ENCODE data around the gene ATP6V1G1. TPM values are rescaled to one million over a fixed set of nuclear protein-coding genes. Genes with fewer than 3 reads are reported as not detected.
"Not testable (repeated sequence)": the region's sequence is repeated elsewhere in the genome, so short reads cannot be mapped to it uniquely, and the experiment has no call there.

ATP6V1G1 gene
- total RNA-seq, 2 experiments from 2014 or later = 99.0 to 117 TPM

GRCh38 chr9:114574438-114574837 lies 13.1 kb upstream of the ATP6V1G1 start:
- ChIA-PET POLR2A (interaction anchor here (0.6 to 1.2 kb wide), 7 partner anchors 9 to 67 kb away, joined by 3 to 5 read pairs (median 4); partner anchors contain the start of gene ATP6V1G1), CTCF (ENCODE audit: unreplicated experiment) (interaction anchor here (1.0 kb wide), 1 partner anchor 36 kb away, joined by 3 read pairs; no protein-coding TSS in a partner anchor)
- Histone ChIP-seq H3K9me3 (ENCODE audit: low read length) (no peaks in the 10 kb centered on the region), H3K4me2 (ENCODE audit: low read length) (peak overlapping the region; percentile 44), H3K36me3 (ENCODE audit: insufficient read depth, low read length) (no peaks in the 10 kb centered on the region), H3K4me1 (ENCODE audit: insufficient read depth, low read length, poor library complexity, severe bottlenecking) (peaks cover 41% of the 10 kb centered on the region), H3K9me2 (ENCODE audit: insufficient read depth, low read length) (no peaks in the 10 kb centered on the region), H3K79me2 (ENCODE audit: insufficient read depth, low read depth, low read length) (no peaks in the 10 kb centered on the region), H3K4me3 (ENCODE audit: low read depth, low read length, poor library complexity, severe bottlenecking) (no peak overlapping the region), H4K20me1 (ENCODE audit: insufficient read depth, low read length) (no peaks in the 10 kb centered on the region), H3K27ac (ENCODE audit: low read depth, low read length, poor library complexity, severe bottlenecking) (peak overlapping the region; percentile 13), H2AFZ (ENCODE audit: low read length) (0 out of 2 replicates have a peak overlapping the region, but pooled peaks have one; percentile 20)
- no peak for TF ChIP-seq CTCF (conservative IDR thresholded peaks at IDR 0.05; ENCODE audit: low read length)
- intact Hi-C loops (cut with micrococcal nuclease; ENCODE audit: unreplicated experiment) = no loop called here
- DNase-seq (ENCODE audit: low spot score) = no peak
- BruUV-seq (replicated peaks) = no TSS peak

GRCh38 chr9:114576779-114577178 lies 10.8 kb upstream of the ATP6V1G1 start:
- H3K4me2 ChIP-seq (ENCODE audit: low read length); H3K79me2 ChIP-seq (ENCODE audit: insufficient read depth, low read depth, low read length); H3K36me3 ChIP-seq (ENCODE audit: insufficient read depth, low read length); DNase-seq (ENCODE audit: low spot score); H3K9me2 ChIP-seq (ENCODE audit: insufficient read depth, low read length); BruUV-seq (replicated peaks); H2AFZ ChIP-seq (ENCODE audit: low read length); intact Hi-C loops (cut with micrococcal nuclease; ENCODE audit: unreplicated experiment); H3K4me3 ChIP-seq (ENCODE audit: low read depth, low read length, poor library complexity, severe bottlenecking); H3K27ac ChIP-seq (ENCODE audit: low read depth, low read length, poor library complexity, severe bottlenecking); H3K9me3 ChIP-seq (ENCODE audit: low read length); H4K20me1 ChIP-seq (ENCODE audit: insufficient read depth, low read length): not testable (repeated sequence)
- ChIA-PET CTCF (ENCODE audit: unreplicated experiment) (interaction anchor here (1.0 kb wide), 1 partner anchor 9 kb away, joined by 3 read pairs; no protein-coding TSS in a partner anchor), POLR2A (interaction anchor here (0.7 to 3.4 kb wide), 9 partner anchors 10 to 348 kb away, joined by 3 to 16 read pairs (median 4); partner anchors contain the start of gene ATP6V1G1)
- H3K4me1 ChIP-seq (ENCODE audit: insufficient read depth, low read length, poor library complexity, severe bottlenecking) = peaks cover 28% of the 10 kb centered on the region

- H3K4me2 ChIP-seq (ENCODE audit: low read length); CTCF ChIA-PET (ENCODE audit: unreplicated experiment); H3K9me2 ChIP-seq (ENCODE audit: insufficient read depth, low read length); H3K4me3 ChIP-seq (ENCODE audit: low read depth, low read length, poor library complexity, severe bottlenecking); H2AFZ ChIP-seq (ENCODE audit: low read length); H3K79me2 ChIP-seq (ENCODE audit: insufficient read depth, low read depth, low read length); DNase-seq (ENCODE audit: low spot score); H4K20me1 ChIP-seq (ENCODE audit: insufficient read depth, low read length); intact Hi-C loops (cut with micrococcal nuclease; ENCODE audit: unreplicated experiment); H3K9me3 ChIP-seq (ENCODE audit: low read length); H3K36me3 ChIP-seq (ENCODE audit: insufficient read depth, low read length); BruUV-seq (replicated peaks); H3K27ac ChIP-seq (ENCODE audit: low read depth, low read length, poor library complexity, severe bottlenecking): not testable (repeated sequence)
- POLR2A ChIA-PET = interaction anchor here (1.2 to 3.4 kb wide), 2 partner anchors 10 to 39 kb away, joined by 3 to 16 read pairs; partner anchors contain the start of gene ATP6V1G1
- H3K4me1 ChIP-seq (ENCODE audit: insufficient read depth, low read length, poor library complexity, severe bottlenecking) = peaks cover 28% of the 10 kb centered on the region
Measured at GRCh38 chr9:114578134-114578533, 9.4 kb upstream of the ATP6V1G1 start.

GRCh38 chr9:114580609-114581193 lies 6.9 kb upstream of the ATP6V1G1 start:
- no peak overlapping the region for H3K27ac ChIP-seq (ENCODE audit: low read depth, low read length, poor library complexity, severe bottlenecking)
- H3K4me2 ChIP-seq (ENCODE audit: low read length) = no peak overlapping the region
- H3K36me3 ChIP-seq (ENCODE audit: insufficient read depth, low read length) = no peaks in the 10 kb centered on the region
- ChIA-PET POLR2A (interaction anchor here (5.2 kb wide), 1 partner anchor 11 kb away, joined by 27 read pairs; no protein-coding TSS in a partner anchor), CTCF (ENCODE audit: unreplicated experiment) (no interaction called here)
- H3K4me3 ChIP-seq (ENCODE audit: low read depth, low read length, poor library complexity, severe bottlenecking) = no peak overlapping the region
- no peaks in the 10 kb centered on the region for H4K20me1 ChIP-seq (ENCODE audit: insufficient read depth, low read length)
- H3K79me2 ChIP-seq (ENCODE audit: insufficient read depth, low read depth, low read length) = no peaks in the 10 kb centered on the region
- H2AFZ ChIP-seq (ENCODE audit: low read length) = no peak overlapping the region
- no TSS peak for BruUV-seq (replicated peaks)
- no peaks in the 10 kb centered on the region for H3K9me3 ChIP-seq (ENCODE audit: low read length)
- H3K4me1 ChIP-seq (ENCODE audit: insufficient read depth, low read length, poor library complexity, severe bottlenecking) = peaks cover 21% of the 10 kb centered on the region
- TF ChIP-seq EZH2phosphoT487 (IDR thresholded peaks at IDR 0.05; ENCODE audit: borderline replicate concordance, low read depth, low read length) (no peak), CTCF (conservative IDR thresholded peaks at IDR 0.05; ENCODE audit: low read length) (no peak)
- H3K9me2 ChIP-seq (ENCODE audit: insufficient read depth, low read length) = no peaks in the 10 kb centered on the region
- no peak for DNase-seq (ENCODE audit: low spot score)
- intact Hi-C loops (cut with micrococcal nuclease; ENCODE audit: unreplicated experiment) = no loop called here

Data from OCI-LY7 (cell line).